ENCODE measurements around the gene C10orf67.

Gene C10orf67

DNA sequence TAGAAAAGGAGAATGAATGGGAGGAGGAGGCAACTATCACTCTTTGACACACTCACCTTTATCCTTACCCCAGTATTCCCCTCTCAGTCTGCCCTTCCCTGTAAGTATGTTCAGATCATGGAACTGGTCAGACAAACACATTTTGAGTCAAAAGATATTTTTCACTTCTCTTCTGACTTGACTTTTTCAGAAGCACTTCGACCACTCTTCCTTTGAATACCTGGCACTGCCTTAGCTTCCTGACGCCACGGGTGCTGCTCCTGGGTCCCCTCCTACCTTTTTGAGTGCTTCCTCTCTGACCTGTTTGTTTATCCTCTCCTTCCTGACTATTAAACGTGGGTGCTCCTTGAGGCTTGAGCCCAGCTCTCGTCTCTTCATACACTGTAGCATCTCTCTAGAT, 19.8 kb upstream of the C10orf67 start:
- TF ChIP-seq, protein P1, sequence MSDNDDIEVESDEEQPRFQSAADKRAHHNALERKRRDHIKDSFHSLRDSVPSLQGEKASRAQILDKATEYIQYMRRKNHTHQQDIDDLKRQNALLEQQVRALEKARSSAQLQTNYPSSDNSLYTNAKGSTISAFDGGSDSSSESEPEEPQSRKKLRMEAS (IDR thresholded peaks at IDR 0.05) = no peak
- TF ChIP-seq, protein P2, sequence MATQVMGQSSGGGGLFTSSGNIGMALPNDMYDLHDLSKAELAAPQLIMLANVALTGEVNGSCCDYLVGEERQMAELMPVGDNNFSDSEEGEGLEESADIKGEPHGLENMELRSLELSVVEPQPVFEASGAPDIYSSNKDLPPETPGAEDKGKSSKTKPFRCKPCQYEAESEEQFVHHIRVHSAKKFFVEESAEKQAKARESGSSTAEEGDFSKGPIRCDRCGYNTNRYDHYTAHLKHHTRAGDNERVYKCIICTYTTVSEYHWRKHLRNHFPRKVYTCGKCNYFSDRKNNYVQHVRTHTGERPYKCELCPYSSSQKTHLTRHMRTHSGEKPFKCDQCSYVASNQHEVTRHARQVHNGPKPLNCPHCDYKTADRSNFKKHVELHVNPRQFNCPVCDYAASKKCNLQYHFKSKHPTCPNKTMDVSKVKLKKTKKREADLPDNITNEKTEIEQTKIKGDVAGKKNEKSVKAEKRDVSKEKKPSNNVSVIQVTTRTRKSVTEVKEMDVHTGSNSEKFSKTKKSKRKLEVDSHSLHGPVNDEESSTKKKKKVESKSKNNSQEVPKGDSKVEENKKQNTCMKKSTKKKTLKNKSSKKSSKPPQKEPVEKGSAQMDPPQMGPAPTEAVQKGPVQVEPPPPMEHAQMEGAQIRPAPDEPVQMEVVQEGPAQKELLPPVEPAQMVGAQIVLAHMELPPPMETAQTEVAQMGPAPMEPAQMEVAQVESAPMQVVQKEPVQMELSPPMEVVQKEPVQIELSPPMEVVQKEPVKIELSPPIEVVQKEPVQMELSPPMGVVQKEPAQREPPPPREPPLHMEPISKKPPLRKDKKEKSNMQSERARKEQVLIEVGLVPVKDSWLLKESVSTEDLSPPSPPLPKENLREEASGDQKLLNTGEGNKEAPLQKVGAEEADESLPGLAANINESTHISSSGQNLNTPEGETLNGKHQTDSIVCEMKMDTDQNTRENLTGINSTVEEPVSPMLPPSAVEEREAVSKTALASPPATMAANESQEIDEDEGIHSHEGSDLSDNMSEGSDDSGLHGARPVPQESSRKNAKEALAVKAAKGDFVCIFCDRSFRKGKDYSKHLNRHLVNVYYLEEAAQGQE (IDR thresholded peaks at IDR 0.05; ENCODE audit: low read depth) = no peak
- no peak for TF ChIP-seq TCF12 (IDR thresholded peaks at IDR 0.05; ENCODE audit: low read depth)
- TF ChIP-seq ZBTB7A (IDR thresholded peaks at IDR 0.05; ENCODE audit: low read depth) = no peak

DNA sequence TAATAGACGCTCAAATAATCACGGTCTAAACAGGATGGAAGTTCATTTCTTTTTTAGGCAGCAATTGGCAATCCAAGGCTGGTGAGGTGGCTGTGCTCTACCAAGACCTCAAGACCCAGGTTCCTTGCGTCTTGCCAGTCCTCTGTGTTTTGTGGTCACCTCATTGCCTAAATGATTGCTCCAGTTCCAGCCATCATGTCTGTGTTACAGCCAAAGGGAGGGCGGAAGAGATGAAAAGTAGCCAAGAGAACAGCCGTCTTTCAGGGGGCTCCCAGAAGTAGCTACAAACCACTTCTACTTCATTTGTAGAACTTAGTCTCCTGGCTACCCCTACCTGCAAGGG, 19.2 kb upstream of the C10orf67 start:
- TF ChIP-seq NFIC (IDR thresholded peaks at IDR 0.05) = no peak
- TF ChIP-seq EP300 (IDR thresholded peaks at IDR 0.05; ENCODE audit: borderline replicate concordance) = no peak
- TF ChIP-seq TCF12 (IDR thresholded peaks at IDR 0.05; ENCODE audit: low read depth) = no peak
- TF ChIP-seq RAD21 (IDR thresholded peaks at IDR 0.05; ENCODE audit: low read depth) = no peak
- TF ChIP-seq, protein P2 (IDR thresholded peaks at IDR 0.05; ENCODE audit: low read depth) = no peak
- TF ChIP-seq ZBTB7A (IDR thresholded peaks at IDR 0.05; ENCODE audit: low read depth) = no peak
- no peak for TF ChIP-seq CEBPB (IDR thresholded peaks at IDR 0.05)

DNA sequence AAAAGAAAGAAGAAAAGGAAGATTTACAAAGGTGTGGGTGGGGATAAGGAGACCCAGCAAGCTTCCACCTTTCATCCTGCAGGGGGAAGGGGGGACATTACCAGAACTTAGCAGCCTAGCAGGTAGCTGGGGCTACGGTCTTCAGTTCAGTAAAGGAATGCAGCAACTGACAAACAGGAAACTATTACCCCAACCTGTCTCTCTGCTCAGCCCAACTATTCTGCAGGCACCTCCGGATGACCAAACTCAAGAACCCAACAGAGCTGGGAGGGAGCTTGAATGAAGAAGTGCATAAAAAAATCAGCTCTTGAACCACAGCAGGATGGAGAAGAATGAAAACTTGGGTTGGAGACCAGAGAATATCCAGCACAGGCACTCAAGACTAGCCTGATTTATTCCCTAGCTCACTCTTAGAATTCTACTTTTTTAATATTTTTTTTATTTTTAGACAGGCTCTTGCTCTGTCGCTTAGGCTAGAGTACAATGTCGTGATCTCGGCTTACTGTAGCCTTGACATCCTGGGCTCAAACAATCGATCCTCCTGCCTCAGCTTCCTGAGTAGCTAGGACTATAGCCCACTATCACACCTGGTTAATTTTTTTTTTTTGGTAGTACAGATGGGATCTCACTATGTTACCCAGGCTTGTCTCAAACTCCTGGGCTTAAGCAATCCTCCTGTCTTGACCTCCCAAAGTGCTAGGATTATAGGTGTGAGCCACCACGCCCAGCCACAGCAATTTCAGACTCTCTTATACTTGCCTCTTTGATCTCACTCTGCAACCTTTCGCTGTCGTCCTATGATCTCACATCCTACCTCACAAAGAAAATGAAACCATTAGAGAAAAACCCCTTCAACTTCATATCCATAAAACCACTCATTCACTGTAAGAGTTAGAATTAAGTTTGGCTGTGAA, 18.5 kb upstream of the C10orf67 start:
- no peak for TF ChIP-seq ZBTB7A (IDR thresholded peaks at IDR 0.05; ENCODE audit: low read depth)
- TF ChIP-seq, protein P1 (IDR thresholded peaks at IDR 0.05) = no peak
- no peak for TF ChIP-seq EP300 (IDR thresholded peaks at IDR 0.05; ENCODE audit: borderline replicate concordance)
- TF ChIP-seq TAF1 (IDR thresholded peaks at IDR 0.05; ENCODE audit: low read depth) = no peak
- no peak for TF ChIP-seq TCF12 (IDR thresholded peaks at IDR 0.05; ENCODE audit: low read depth)
- TF ChIP-seq, protein P2 (IDR thresholded peaks at IDR 0.05; ENCODE audit: low read depth) = no peak
- no peak for TF ChIP-seq YY1 (IDR thresholded peaks at IDR 0.05; ENCODE audit: low read depth)
- TF ChIP-seq RAD21 (IDR thresholded peaks at IDR 0.05; ENCODE audit: low read depth) = no peak
- no peak for TF ChIP-seq CREB1 (IDR thresholded peaks at IDR 0.05; ENCODE audit: low read depth)
- no peak for TF ChIP-seq CEBPB (IDR thresholded peaks at IDR 0.05)
- TF ChIP-seq EGR1 (IDR thresholded peaks at IDR 0.05) = no peak
- TF ChIP-seq NFIC (IDR thresholded peaks at IDR 0.05) = no peak
- no peak for TF ChIP-seq TEAD4 (IDR thresholded peaks at IDR 0.05)
- TF ChIP-seq, protein P3, sequence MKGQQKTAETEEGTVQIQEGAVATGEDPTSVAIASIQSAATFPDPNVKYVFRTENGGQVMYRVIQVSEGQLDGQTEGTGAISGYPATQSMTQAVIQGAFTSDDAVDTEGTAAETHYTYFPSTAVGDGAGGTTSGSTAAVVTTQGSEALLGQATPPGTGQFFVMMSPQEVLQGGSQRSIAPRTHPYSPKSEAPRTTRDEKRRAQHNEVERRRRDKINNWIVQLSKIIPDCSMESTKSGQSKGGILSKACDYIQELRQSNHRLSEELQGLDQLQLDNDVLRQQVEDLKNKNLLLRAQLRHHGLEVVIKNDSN (IDR thresholded peaks at IDR 0.05) = no peak
- no peak for TF ChIP-seq FOXM1 (IDR thresholded peaks at IDR 0.05; ENCODE audit: borderline replicate concordance, low read depth)

DNA sequence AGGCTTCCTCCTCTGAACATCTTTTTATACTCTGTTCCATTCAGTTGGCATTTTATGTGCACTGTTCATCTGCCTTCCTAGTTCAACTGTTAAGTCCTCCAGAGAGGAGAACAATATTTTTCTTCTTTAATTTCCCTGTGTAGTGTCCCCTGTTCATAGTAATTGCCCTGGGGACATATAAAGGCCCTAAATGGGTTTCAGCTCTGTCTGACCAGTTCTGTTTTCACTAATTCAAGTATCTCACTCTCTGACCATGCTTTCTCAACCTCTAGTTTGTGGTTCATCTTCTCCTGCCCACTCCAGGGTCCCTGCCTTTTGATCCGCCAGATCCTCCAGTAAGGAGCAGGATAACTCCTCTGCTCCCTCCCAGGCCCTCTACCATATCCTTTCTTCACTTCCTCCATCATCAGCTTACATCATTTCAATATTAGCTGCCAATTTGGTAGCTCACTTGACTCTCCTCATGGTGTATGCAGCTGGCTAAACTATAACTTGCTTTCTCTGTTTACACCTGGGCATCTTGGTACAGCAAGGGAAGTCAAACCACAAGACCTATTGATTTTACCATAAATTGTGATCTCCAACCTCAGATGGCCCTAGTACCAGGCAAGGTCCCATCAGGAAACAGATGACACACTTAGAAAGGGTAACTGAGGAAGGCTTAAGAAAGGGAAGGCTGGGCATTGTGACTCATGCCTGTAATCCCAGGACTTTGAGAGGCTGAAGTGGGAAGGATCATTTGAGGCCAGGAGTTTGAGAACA, 17.7 kb upstream of the C10orf67 start:
- TF ChIP-seq TCF12 (IDR thresholded peaks at IDR 0.05; ENCODE audit: low read depth) (no peak), ZBTB7A (IDR thresholded peaks at IDR 0.05; ENCODE audit: low read depth) (no peak), TEAD4 (IDR thresholded peaks at IDR 0.05) (no peak), EGR1 (IDR thresholded peaks at IDR 0.05) (no peak), CEBPB (IDR thresholded peaks at IDR 0.05) (no peak), NFIC (IDR thresholded peaks at IDR 0.05) (no peak)
- TF ChIP-seq, protein P1 (IDR thresholded peaks at IDR 0.05) = no peak

Data from Ishikawa (cell line).